HFFc6 (cell line): Measurements from ENCODE around the gene TMPRSS9. TPM values are rescaled to one million over a fixed set of nuclear protein-coding genes. Genes with fewer than 3 reads are reported as not detected.

Experiments used
- DNase-seq: peaks from one replicate; pipeline ENCODE4 v3.0.0-alpha.2; 2018
- H3K27ac Mint-ChIP-seq: 2 replicates; pipeline ENCODE4 v1.8.0; 2020; ENCODE audit warnings: mild to moderate bottlenecking, mixed read lengths
- H3K27me3 Mint-ChIP-seq: 2 replicates; pipeline ENCODE4 v1.8.0; 2021; ENCODE audit warnings: mild to moderate bottlenecking, moderate library complexity, mixed read lengths; ENCODE audit not compliant: insufficient read depth
- H3K36me3 Mint-ChIP-seq: 2 replicates; pipeline ENCODE4 v1.8.0; 2021; ENCODE audit warnings: low read depth, mixed read lengths
- H3K4me1 Mint-ChIP-seq: 2 replicates; pipeline ENCODE4 v1.8.0; 2020; ENCODE audit warnings: low read depth, mixed read lengths
- H3K4me3 Mint-ChIP-seq: 2 replicates; pipeline ENCODE4 v1.8.0; 2020; ENCODE audit warnings: mild to moderate bottlenecking, moderate library complexity, mixed read lengths
- H3K9me3 Mint-ChIP-seq: 2 replicates; pipeline ENCODE4 v1.8.0; 2020; ENCODE audit warnings: mild to moderate bottlenecking, mixed read lengths
- CTCF ChIP-seq: fragments of 200-600 bp; sonication (generic); IDR thresholded peaks from 2 replicates; pipeline ENCODE4 v1.5.0; 2021; ENCODE audit warnings: antibody characterized with exemption, mild to moderate bottlenecking
- total RNA-seq, 6 experiments: library from RNA; stranded (reverse); fragmentation: NEBNext Ultra II Directional; extraction: Animal tissue kit (Norgen Biotek cat#: 25700); gene quantifications; 2 replicates in 1 of 6; 3 replicates in 5 of 6; pipeline ENCODE4 v1.2.3, GENCODE V29; 2021

TMPRSS9 gene
- total RNA-seq, 6 experiments from 2014 or later, result not detected

DNA sequence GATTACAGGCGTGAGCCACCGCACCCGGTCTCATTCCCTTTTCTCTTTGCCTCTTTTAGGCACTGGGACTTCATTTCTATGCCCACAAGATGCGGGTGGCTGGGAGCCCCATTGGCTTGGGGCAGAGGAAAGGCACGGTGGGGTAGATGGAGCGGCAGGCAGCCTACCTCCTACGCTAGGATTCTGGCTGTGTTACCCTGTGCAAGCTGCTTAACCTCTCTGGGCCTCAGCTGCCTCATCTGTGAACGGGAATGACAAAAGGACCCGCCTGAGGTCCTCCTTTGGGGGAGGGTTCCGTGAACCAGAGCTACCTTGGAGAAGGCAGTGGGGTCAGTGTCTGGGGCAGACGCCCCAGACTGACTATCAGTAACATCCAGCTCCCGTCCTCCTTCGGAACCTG, 42.8 kb upstream of the TMPRSS9 start:
- TF ChIP-seq CTCF, result no peak
- Mint-ChIP-seq H3K27ac (no peak overlapping the region), H3K4me3 (no peak overlapping the region), H3K36me3 (peaks cover 13% of the 10 kb centered on the region), H3K9me3 (peaks cover 14% of the 10 kb centered on the region), H3K27me3 (no peaks in the 10 kb centered on the region), H3K4me1 (peaks cover 7% of the 10 kb centered on the region; the same call in 1 of the 2 replicates)
- no peak for DNase-seq

DNA sequence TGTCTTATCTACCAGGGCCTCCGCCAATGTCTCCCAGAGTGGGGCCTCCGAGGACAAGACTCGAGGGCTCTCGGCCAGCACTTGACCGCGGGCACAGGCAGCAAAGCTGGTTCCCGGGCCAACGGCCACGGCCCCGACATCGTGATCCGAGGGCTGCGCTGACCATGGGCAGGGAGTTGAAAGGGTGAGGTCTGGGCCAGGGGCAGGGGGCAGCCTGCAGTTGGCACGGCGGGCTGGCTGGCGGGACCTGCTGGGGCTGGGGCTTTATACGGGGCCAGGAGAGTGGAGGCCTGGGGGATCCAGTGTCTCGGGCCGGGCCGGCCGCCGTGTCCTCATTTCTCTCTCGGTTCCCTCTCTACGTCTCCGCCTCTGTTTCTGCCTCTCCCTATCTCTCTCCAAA, 42.3 kb upstream of the TMPRSS9 start:
- Mint-ChIP-seq H3K36me3 (peaks cover 13% of the 10 kb centered on the region), H3K27ac (no peak overlapping the region), H3K27me3 (no peaks in the 10 kb centered on the region), H3K9me3 (peaks cover 14% of the 10 kb centered on the region), H3K4me3 (no peak overlapping the region), H3K4me1 (peaks cover 7% of the 10 kb centered on the region; the same call in 1 of the 2 replicates)
- no peak for DNase-seq
- no peak for TF ChIP-seq CTCF

DNA sequence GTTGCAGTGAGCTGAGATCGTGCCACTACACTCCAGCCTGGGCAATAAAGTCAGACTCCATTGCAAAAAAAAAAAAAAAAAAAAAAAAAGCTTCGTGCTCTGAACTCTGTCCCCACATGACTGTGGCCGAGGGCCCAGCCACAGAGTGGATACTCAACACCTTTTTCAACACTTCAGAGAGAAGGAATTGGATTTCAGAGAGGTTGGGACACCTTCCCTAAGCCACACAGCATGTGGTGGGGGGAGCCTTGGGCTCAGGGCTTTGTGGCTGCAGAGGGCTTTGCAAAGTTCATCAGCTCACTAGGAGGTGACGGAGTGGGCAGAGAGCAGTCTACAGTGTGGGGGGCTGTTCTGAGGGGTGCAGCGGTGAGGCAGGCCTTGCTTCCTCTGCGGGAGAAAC, 41.1 kb upstream of the TMPRSS9 start:
- no peak overlapping the region for H3K4me3 Mint-ChIP-seq
- peaks cover 13% of the 10 kb centered on the region for H3K36me3 Mint-ChIP-seq
- peaks cover 7% of the 10 kb centered on the region; the same call in 1 of the 2 replicates for H3K4me1 Mint-ChIP-seq

GRCh38 chr19:2319551-2319950, 40.5 kb upstream of the TMPRSS9 start:
- Mint-ChIP-seq H3K27me3 (no peaks in the 10 kb centered on the region; the same call in 1 of the 2 replicates), H3K36me3 (peaks cover 12% of the 10 kb centered on the region), H3K4me3 (no peak overlapping the region), H3K4me1 (peaks cover 7% of the 10 kb centered on the region; the same call in 1 of the 2 replicates), H3K27ac (no peak overlapping the region), H3K9me3 (peaks cover 13% of the 10 kb centered on the region)
- TF ChIP-seq CTCF, result no peak
- no peak for DNase-seq

More for the DNA sequence above, 41.1 kb upstream of the TMPRSS9 start:
- H3K9me3 Mint-ChIP-seq, result peaks cover 14% of the 10 kb centered on the region
- no peaks in the 10 kb centered on the region for H3K27me3 Mint-ChIP-seq
- no peak overlapping the region for H3K27ac Mint-ChIP-seq
- DNase-seq, result no peak
- no peak for TF ChIP-seq CTCF

- H3K4me3 Mint-ChIP-seq, result no peak overlapping the region
- peaks cover 7% of the 10 kb centered on the region for H3K36me3 Mint-ChIP-seq
- DNase-seq, result no peak
- no peak for TF ChIP-seq CTCF
- no peaks in the 10 kb centered on the region; the same call in 1 of the 2 replicates for H3K27me3 Mint-ChIP-seq
- peaks cover 8% of the 10 kb centered on the region for H3K9me3 Mint-ChIP-seq
- no peak overlapping the region for H3K27ac Mint-ChIP-seq
- peaks cover 7% of the 10 kb centered on the region; the same call in 1 of the 2 replicates for H3K4me1 Mint-ChIP-seq
These were observed 40.0 kb upstream of the TMPRSS9 start for GRCh38 chr19:2320049-2320448.

GRCh38 chr19:2320939-2321338, 39.1 kb upstream of the TMPRSS9 start:
- H3K27ac Mint-ChIP-seq, result no peak overlapping the region

More at GRCh38 chr19:2320939-2321338, 39.1 kb upstream of the TMPRSS9 start:
- Mint-ChIP-seq H3K9me3 (peaks cover under 1% of the 10 kb centered on the region; the same call in 1 of the 2 replicates), H3K4me3 (no peak overlapping the region), H3K4me1 (peaks cover 5% of the 10 kb centered on the region), H3K36me3 (peaks cover 4% of the 10 kb centered on the region), H3K27me3 (no peaks in the 10 kb centered on the region; the same call in 1 of the 2 replicates)
- TF ChIP-seq CTCF, result no peak
- no peak for DNase-seq
